ENCODE results near the gene CIZ1.

The CIZ1 gene

DNA sequence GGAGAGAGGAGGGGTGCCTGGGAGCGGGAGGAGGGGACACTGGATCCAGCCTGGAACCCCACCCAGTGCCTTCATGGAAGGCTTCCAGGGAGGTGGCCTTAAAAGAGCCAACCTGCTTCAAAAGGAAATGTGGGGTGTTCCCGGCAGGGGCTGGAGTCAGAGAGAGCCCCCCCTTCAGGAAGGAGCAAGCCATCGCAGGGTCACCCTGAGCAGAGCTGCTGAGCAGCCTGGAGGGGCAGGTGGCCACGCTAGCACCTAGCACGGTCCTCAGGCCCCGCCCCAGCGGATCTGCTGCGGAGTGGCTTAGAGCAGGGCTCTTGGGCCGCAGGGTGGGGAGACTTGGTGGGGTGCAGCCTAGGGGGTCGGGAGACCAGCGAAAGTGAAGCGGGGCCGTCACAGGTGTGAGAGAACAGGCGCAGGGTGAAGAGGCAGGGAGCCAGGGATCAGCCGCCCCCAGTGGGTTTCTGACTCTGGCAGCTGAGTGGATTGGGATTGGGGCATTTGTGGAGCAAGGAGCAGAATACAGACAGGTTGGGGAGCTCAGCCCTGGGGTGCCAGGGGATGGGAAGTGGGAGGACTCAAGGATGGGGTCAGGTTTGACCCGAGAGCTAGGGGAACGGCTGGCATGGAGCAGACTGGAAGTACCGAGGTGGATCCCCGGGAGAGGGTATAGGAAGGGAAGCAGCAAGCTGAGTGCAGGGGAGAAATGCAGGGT lies 40.6 kb downstream of the CIZ1 start:
- TF ChIP-seq, protein P1, sequence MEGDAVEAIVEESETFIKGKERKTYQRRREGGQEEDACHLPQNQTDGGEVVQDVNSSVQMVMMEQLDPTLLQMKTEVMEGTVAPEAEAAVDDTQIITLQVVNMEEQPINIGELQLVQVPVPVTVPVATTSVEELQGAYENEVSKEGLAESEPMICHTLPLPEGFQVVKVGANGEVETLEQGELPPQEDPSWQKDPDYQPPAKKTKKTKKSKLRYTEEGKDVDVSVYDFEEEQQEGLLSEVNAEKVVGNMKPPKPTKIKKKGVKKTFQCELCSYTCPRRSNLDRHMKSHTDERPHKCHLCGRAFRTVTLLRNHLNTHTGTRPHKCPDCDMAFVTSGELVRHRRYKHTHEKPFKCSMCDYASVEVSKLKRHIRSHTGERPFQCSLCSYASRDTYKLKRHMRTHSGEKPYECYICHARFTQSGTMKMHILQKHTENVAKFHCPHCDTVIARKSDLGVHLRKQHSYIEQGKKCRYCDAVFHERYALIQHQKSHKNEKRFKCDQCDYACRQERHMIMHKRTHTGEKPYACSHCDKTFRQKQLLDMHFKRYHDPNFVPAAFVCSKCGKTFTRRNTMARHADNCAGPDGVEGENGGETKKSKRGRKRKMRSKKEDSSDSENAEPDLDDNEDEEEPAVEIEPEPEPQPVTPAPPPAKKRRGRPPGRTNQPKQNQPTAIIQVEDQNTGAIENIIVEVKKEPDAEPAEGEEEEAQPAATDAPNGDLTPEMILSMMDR (IDR thresholded peaks at IDR 0.05; ENCODE audit: borderline replicate concordance, insufficient read depth, low read depth, low read length), result peak; percentile 56
- H3K4me3 ChIP-seq (ENCODE audit: low read depth, low read length), result no peak overlapping the region

DNA sequence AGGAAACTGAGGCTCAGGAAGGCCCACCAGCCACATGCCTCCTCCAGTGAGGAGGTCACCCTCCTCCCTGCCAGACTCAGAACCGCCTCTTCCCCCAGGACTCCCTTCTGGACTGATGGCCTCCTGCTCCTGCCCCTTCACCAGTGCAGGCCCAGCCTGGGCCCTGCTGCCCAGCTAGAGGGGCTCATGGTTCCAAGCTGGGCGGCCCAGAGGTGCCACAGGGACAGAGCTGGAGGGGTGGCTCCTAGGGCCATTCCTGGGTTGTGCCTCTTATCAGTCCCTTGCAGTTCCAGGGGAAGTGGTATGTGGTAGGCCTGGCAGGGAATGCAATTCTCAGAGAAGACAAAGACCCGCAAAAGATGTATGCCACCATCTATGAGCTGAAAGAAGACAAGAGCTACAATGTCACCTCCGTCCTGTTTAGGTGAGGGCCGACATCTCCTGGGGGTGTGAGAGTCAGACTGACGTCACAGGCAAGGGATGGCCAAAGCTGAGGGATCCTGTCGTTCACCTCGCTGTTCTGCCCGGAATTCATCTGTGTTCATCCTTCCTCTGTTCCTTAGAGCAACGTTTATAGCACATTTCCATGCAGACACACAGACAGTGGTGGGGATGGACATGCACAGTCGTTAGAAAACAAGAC lies 41.3 kb downstream of the CIZ1 start:
- H3K4me3 ChIP-seq (ENCODE audit: low read depth, low read length), result no peak overlapping the region

DNA sequence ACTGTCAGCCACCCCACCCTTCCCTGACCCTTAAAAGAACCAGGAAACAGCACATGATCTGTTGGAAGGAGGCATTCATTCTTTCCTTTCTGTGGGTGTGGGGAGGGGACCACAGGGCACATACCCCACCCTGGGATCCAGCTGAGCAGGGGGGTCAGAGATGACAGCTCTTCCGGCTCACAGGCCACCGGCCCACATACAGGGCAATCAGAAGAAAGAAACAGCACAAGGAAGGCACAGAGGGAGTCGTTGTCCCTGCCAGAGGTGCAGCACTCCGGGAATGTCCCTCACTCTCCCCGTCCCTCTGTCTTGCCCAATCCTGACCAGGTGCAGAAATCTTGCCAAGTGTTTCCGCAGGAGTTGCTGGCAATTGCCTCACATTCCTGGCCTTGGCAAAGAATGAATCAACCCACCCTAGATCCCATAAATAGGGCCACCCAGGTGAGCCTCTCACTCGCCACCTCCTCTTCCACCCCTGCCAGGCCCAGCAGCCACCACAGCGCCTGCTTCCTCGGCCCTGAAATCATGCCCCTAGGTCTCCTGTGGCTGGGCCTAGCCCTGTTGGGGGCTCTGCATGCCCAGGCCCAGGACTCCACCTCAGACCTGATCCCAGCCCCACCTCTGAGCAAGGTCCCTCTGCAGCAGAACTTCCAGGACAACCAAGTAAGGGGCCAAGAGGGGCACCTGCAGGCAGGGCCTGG lies 42.2 kb downstream of the CIZ1 start, which contains the start of gene LCN2:
Gene LCN2, plus strand, starts transcription at position 453 of the 701 bp plus-strand sequence. Its CDS starts 73 bp downstream, at position 526.
- no peak within 1 kb of the TSS for H3K4me3 ChIP-seq (ENCODE audit: low read depth, low read length)
- TF ChIP-seq, protein P1 (IDR thresholded peaks at IDR 0.05; ENCODE audit: borderline replicate concordance, insufficient read depth, low read depth, low read length), result no peak

More for the DNA sequence above, 41.3 kb downstream of the CIZ1 start:
- TF ChIP-seq, protein P1 (IDR thresholded peaks at IDR 0.05; ENCODE audit: borderline replicate concordance, insufficient read depth, low read depth, low read length), result no peak

DNA sequence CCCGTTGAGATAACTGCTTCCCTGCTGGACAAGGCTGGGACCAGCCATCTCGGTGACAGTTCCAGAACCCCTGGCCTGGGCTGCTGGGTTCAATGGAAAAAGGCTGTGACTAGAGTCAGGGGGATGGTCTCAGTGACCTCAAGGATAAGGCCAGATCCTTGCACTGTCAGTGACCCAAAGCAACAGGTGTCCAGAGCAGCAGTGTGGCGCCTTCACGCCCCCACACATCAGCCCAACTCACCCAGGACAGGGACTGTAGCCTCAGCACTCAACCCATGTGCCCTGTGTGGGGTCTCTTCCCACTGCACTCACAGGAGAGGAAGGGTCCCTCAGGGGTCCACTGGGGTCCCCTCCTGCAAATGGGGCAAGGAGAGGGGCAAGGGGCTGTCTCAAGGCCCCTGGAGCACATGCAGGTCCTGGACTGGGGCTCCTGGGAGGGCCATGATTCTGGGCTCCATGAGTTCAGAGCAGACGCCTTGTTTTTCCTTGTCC lies 42.8 kb downstream of the CIZ1 start:
- H3K4me3 ChIP-seq (ENCODE audit: low read depth, low read length), result no peak overlapping the region
- TF ChIP-seq, protein P1 (IDR thresholded peaks at IDR 0.05; ENCODE audit: borderline replicate concordance, insufficient read depth, low read depth, low read length), result no peak

DNA sequence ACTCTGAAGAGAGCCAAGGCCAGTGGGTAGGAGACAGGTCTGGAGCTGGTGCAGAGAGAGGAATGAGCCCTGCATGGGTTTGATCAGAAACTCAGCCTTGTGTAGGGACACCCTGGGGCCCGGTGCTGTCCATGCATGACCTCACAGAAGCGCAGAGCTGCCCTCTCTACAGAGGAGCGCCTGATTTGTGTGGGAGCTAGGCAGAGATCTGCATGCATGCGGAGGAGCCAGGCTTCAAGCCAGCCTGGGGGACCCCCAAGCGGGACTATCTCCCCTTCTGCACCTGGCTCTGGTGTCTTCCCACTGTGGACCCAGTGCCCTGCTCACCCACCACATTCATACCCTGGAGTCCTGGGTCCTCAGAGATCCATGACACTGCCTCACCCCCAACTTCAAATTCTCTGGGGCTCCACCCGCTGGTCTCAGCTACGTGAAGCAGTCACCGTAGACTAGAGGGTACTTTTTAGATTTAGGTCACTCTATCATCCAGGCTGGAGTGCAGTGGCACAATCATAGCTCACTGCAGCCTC lies 44.7 kb downstream of the CIZ1 start:
- H3K4me3 ChIP-seq (ENCODE audit: low read depth, low read length), result no peak overlapping the region
- TF ChIP-seq, protein P1 (IDR thresholded peaks at IDR 0.05; ENCODE audit: borderline replicate concordance, insufficient read depth, low read depth, low read length), result no peak

DNA sequence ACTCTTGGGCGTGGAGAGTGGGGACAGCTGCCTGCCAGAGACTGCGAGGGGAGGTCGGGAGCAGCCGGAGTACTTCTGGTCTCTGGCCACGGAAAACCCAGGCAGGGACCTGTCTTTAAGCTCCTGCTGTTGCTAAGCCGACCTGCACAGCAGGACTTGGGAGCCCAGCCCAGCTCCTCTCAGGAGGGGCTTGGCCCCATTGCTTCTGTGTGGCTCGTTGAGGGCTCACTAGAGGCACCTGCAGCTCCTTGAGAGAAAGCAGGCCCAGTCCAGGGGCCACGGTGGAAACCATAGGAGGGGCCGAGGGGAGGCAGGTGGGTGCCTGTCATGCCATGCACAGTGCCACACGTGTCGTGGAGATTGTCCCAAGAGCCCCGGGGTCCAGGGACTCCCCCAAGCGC lies 45.4 kb downstream of the CIZ1 start:
- no peak overlapping the region for H3K4me3 ChIP-seq (ENCODE audit: low read depth, low read length)
- TF ChIP-seq, protein P1 (IDR thresholded peaks at IDR 0.05; ENCODE audit: borderline replicate concordance, insufficient read depth, low read depth, low read length), result no peak
